HG03565 (cell line): ENCODE data around the gene SEMA5A.
"Not testable (repeated sequence)": the region's sequence is repeated elsewhere in the genome, so short reads cannot be mapped to it uniquely, and the experiment has no call there.

Source experiments
- ATAC-seq: cut with Tn5 transposase; IDR thresholded peaks from one replicate; pipeline ENCODE4 v1.9.1; 2021; ENCODE audit warnings: mild to moderate bottlenecking, moderate library complexity; ENCODE audit not compliant: unreplicated experiment

Gene SEMA5A

DNA sequence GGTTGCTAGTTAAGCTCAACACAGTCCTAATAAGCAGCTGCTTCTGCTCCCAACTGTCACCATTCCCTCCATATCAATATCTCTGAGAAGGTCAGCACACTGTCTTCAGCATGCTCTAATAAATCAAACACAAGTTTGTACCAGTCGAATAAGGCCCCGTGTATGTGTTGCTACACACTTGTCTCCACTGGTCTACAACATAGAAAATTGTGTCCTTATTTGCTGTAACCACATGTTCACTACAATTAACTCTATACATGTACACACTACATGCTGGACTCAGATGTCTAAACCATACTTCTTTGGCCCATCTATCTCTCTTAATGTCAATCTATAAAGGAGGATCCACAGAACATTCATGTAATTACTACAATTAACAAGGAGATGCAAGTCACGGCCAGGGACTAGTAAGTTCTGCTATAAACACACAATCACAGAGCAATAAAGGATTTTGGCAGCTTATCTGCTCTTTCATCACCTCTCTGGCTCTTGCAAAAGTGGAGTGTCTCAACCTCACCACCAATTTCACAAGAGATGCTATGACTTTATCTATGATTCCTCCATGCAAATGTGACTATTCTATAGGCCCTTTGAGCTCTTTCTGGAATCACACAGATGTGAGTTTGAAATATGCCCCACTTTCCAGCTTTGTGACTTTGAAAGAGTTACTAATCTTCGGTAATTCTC, 143.9 kb downstream of the SEMA5A start:
- no peak for ATAC-seq

DNA sequence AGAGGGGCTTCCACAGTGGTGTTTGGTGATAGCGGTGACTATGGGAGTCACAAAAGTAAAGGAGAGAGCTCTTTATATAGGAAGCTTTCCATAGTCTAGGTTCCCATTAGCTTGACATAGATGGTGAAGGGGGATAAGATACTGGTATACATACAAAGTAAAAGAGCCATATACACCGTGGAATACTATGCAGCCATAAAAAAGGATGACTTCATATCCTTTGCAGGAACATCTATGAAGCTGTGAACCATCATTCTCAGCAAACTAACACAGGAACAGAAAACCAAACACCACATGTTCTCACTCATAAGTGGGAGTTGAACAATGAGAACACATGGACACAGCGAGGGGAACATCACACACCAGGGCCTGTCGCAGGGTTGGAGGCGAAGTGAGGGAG, 146.1 kb downstream of the SEMA5A start:
- not testable (repeated sequence) for ATAC-seq

DNA sequence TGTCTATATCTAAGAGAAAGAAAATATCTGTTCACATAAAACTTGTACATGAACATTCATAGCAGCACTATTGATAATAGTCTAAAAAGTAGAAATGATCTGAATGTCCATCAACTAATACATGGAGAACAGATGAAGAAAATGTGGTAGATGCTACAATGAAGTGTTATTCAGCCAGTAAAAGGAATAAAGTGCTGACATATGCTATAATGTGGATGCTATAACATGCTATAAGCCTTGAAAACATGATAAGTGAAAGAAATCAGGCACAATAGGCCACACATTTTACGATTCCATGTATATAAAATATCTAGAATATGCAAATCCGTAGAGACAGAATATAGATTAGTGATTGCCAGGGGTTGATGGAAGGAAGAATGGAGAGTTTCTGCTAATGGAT, 146.8 kb downstream of the SEMA5A start:
- ATAC-seq: no peak

DNA sequence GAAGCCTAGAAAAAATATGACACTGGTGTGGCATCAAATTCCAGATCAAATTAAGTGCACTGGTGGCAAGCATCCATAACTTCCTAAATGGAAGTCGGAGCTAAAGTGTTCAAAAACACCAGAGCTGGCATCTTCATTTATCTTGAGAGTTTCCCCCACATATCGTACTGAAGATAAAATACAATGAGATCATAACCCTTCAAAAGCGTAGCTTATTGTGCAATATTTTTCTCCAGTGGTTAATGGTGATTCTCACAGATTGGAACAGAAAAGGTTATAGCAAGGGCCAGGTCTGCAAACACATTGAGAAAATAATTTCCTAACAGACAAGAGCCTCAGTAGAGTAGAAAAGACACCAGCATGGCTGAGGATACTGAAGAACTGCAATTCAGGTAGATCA, 147.6 kb downstream of the SEMA5A start:
- no peak for ATAC-seq

DNA sequence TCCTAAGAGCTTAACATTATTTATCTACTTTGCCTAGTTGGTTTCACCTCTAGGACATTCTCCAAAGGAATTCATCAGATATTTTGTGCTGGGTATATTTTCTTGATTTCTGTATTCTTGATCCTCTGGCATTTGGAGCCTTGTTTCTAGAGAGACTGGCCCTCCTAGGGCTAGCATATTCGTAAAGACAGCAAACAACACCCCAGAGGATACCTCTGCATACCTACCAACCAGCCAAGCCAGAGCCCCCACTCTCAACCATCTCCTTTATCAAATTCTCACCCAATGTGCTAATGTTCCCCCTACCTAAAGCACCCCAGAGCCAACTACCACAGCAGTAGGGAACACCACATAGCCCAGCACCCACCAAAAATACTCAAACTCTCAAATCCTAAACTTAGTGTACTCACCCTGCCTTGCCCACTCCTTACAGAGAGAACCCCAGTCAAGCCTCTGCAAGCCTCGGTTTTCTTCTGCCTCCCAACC, 149.5 kb downstream of the SEMA5A start:
- ATAC-seq: no peak

DNA sequence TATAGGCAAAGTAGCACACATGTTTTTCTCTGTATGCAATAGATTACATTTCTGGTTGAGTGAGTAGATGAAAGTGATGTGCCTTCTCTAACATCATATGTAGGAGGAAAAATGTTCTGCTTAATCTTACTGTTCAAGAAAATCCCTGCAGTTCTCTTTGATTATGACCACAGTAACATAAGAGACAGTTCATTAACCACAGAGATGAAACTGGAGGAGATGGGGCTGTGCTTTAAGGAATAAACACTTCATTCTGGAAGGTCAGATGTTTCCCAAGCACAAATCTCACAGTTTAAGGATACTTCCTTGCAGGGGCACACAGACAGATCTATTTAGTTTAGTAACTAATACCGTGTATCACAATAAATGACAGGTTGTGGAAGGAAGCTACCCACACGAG, 150.2 kb downstream of the SEMA5A start:
- ATAC-seq: no peak

DNA sequence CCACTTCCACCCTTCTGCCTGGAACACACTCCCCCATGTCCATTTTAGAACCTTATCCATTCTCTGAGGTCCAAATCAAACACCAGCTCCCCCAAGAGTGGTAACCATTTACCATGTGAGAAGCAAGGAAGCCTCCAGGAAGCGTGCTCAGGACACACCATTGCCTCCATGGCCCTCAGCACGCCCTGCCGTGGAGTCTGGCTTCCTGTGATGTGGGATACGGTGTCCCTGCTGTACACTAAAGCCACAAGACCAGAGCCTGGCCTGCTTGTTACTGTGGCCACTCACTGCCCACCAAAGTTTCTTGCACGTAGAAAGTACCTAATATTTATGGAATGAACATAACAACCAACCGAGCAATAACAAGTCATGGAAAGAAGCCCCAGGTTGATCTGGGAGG, 151.7 kb downstream of the SEMA5A start:
- no peak for ATAC-seq

DNA sequence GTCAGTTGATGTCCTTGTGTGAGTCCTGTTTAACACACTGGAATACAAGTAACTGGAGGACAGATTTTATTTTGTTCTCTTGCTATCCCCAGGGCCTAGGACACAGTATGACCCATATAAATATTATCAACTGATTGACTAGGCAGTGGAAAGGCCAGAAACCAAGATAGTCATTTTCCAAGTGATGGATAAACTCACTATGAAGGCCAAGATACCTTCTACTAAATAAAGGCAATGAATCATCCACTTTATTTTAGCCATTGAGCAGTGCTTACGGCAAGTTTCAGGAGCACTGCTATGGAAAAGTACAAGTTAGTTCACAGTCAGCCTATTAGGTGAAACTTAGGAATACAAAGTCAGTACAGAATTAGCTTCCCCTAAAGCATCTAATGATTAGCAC, 153.2 kb downstream of the SEMA5A start:
- no peak for ATAC-seq

DNA sequence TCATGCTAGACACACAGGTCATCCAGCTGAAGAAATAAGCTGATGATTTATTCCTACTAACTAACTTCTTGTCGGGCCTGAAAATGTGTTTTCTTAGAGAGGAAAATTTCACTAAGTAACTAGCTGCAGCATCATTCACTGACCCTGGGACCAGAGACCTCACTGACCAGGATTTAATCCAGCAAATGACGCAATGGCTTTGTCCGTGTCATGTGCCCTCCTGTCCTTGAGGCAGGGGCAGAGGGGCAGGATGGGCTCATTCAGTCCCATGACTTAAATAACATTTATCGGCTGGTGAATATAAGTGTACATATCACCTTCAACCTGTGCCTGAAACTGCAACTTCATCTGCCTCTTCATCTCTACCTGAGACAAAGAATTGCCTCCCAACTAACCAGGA, 154.8 kb downstream of the SEMA5A start:
- no peak for ATAC-seq

DNA sequence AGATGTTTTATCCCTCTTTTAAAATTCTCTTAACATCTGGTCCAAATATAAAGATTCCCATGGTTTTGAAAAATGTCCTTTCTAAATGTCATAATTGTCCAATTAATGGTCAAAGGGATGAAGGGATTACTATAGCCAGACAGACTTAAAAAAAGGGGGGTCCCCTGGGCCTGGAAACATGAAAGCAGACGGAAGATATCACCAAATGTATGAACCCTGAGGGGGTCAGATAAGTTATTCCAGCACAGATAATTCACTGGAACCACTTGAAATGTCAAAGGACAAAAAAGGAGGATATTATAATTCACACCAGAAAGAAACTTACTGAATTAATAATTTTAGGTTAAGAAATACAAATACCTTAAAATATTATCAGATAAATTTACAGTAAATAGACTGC, 155.8 kb downstream of the SEMA5A start:
- ATAC-seq: no peak

DNA sequence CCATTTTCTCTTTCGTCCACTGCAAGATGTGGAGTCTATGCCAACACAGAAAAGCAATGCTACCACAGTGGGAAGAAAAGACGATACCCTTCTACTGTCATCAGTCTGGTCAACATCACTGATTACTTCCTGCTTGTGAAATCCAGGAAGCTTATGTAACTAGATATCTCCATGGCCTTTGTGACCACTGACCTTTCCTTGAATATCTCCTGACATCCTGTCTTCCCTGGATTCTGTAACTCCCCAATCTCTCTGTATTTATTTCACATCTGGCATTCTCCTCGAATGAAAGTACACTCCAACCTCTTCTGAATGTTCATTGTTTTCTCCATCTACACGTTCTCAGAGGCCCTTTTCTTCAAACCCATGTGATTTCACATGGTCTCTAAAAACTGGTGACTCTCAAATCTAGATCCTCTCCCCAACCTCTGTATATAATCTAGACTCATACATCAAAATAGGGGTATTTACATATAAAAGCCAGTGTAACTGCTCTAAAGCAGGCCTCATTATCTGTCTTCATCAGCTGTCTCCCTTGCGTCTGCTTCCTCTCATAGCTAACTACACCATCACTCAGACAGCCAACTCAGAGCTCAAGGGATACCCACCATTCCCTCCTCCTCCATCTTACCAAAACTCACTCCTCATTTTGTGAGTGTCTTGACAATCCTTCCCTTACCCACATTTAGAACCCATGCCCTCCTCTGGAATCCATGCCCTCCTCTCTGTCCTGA, 156.8 kb downstream of the SEMA5A start:
- no peak for ATAC-seq

DNA sequence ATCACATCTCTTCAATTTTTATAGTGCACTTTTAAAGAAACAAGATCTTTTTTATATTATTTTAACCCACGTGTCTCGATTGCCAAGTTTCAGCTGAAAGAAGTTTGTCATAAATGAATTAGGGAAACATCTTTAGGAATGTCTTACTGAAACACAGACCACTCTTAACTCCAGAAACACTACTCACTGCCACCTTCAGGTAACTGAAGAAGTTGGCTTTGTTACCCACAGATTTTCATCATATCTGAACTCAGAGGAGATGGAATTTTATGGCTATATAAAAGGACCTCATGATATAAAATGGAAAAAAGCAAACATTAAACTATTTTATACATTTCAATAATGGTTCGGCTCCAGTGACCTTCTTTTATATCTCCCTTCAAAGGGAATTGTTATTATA, 158.0 kb downstream of the SEMA5A start:
- no peak for ATAC-seq

DNA sequence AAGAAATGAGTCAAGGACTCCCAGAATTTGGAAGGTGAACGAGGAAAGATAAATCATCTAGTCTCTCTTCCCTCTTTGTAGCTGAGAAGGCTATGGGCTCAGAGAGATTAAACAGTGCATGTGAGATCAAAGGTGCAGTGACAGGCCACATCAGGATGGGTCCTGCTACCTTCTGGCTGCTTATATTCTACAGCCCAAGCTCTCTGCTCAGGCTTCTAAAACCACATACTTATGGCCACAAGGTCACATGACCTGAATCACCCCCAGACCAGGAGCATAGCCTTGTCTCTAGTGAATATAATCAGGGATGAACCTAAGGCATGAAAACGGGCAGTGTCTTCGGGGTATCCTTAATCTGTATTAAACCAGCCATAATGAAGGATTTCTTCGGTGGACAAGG, 158.9 kb downstream of the SEMA5A start:
- no peak for ATAC-seq

DNA sequence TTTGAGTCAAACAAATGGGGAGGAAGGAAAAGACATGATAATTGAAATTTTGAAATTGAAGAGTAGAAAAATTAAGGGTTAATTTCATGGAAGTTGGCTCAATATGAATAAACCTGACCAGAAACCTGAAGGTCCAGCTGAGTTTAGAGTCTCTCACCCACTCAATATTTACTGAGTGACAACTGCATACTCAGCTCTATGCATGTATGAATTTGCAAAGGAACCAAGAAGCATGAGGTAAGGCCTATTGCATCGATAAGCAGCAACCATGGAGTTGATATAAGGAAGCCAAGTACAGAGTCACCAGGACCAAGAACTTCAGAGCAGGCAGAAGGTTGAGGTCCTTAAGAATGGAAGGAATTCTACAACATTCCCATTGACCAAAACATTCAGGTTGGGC, 163.4 kb downstream of the SEMA5A start:
- no peak for ATAC-seq

DNA sequence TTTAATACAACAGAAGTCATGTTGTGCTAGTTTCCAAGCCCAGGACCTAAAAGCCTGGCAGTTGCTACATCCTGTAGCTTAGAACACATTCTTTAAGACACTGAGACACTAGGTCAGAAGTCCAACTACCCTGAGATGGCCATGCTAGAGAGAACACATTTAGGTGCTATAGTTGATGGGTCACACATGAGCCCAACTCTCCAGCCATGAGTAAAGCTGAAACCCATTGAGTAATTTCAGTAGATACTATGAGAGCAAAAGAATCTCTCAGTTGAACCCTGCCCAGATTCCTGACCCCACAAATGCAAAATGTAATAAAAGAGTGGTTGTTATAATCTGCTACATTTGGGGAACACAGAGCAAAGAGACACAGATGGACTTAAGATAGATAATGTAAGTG, 164.4 kb downstream of the SEMA5A start:
- peak; percentile 96 for ATAC-seq

DNA sequence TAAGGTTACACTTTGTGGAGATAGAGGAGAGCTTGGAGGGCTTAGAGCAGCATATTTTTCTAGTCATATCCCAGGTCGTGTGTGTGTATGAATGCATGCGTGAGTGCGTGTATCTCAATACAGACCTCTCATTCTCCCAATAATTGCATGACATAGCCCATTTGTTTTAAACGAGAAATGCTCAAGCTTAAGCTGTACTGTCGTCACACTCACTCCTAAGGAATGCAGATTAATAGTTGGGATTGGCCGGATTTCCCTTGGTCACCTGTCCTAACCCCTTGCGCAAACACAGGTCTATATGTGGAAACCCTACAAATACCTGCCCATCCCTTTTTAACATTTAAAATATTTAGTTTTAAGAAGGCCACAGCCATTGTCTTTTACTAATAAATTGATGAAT, 165.8 kb downstream of the SEMA5A start:
- ATAC-seq: no peak

DNA sequence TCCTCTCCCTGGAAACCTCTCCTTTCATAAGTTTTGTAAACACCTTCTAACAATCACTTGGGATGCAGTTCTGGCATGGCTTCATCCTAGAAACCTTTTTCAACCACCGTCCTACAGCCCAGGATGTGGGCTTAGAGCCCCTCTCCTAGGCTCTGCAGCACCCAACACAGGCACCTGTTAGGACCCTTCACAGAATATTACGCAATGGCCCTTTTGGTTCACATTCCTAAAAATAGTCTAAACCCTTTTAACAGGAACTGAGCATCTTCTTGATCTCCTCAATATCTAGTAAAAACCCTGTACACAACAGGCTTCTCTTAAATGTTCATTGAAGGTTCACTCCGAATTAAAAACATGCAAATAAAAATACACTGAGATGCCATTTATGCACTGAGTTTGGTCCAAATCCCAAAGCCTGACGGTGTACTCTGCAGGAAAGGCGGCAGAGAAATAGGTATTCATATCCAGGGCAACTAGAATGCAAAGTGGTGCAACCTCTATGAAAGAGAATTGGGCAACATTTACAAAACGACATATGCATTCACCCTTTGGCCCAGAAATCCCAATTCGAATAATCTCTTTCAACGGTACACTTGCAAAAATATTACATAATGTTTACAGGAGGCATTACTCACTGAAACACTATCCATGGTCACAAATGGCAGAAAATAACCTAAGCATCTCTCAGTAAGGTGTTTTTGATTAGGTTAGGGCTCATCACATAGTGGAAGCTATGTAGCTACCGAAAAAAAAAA, 169.3 kb downstream of the SEMA5A start:
- no peak for ATAC-seq

DNA sequence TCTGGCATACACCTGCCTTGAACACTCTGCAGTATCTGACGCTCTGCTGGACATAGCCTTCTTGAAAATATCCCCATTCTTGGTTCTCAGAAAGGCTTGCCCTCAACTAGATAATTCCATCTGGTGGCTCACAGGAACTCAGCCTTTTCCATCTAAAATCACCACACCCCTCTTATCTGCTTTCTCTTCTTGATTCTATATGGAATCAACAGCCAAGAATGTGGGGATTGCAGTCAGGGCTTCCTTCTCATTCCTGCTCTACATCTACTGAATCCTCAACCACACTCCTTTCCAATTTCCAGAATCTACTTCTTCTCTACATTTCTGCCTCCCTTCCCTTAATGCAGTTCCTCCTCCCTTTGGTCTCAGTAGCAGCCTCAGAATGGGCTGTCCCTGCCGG, 170.1 kb downstream of the SEMA5A start:
- no peak for ATAC-seq

DNA sequence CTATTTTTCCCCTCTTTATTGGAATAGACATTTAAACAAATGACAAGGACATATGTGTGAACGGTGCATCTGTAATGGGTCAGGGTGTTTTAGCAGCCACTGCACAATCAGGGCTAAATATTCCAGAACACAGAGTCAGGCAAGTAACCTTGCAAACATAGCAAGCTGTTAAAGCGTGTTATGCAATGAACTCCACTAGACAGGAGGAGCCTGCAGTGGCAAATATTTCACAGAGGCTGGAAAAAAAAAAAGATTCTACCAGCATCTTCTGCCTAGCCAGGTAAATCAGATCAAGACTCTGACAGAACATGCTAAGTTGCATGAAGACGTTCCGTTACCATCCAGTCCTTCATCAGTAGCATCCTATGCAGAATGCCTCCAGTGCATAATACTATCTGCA, 171.8 kb downstream of the SEMA5A start:
- ATAC-seq: no peak

DNA sequence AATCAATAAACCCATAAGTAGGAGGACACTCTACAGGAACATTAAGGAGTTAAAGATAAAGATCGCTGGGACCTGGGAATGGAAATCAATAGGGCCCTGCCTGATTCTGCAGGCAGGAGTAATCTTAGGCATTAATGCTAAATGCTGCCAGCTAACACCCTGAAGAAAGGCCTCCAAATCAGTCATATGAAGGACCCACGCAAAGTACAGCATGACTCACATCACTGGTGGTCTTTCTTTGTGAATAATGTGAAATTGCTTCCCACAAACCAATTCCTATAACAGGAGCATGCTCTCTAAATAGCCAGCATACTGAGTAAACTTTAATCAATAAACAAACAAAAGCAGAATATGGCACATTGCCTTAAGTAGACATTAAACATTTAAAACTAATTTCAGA, 172.3 kb downstream of the SEMA5A start:
- no peak for ATAC-seq

DNA sequence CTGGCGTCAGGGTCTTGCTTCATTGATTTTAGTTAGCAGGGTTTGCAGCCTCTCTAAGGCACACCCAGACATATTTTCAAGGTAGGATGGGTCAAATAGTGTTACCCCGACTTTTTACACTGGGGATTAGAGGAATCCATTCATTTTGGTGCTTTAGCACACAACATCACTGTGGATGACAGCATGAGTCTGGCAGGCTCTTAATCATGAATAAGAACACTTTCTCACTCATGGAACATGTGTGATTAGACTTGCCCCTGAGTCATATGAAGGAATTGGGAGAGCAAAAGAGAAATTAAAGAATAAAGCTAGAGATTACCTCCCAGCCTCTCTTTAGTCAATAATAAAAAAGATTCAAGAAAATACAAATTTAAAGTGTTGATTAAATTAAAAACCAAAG, 175.6 kb downstream of the SEMA5A start:
- no peak for ATAC-seq

DNA sequence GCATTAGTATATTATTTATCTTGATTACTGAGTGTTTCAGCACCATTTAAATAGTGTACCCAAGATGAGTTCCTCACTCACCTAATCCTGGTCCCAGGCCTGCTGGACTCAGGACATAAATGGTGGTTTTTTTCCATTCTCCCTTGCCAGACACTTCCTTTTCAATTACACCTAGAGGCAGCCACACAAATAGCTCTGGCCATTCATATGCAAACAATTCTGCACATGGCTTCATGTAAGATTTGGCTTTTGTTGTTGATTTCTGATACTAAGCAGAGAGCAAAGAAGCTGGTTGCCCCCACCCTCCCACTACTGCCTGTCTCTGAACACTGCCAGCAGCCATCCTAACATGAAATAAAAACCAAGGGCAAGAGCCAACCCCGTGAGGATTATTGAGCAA, 180.4 kb downstream of the SEMA5A start:
- ATAC-seq: no peak
